B cell (primary cell): ENCODE results near the gene RIPOR3. TPM values are rescaled to one million over a fixed set of nuclear protein-coding genes. Genes with fewer than 3 reads are reported as not detected.
"Not testable (repeated sequence)": the region's sequence is repeated elsewhere in the genome, so short reads cannot be mapped to it uniquely, and the experiment has no call there.

ENCODE experiments used
- ATAC-seq: fragments of 200-7000 bp; cut with Tn5 transposase; one replicate; pipeline ENCODE4 v1.10.0; 2021; ENCODE audit warnings: low read depth, mild to moderate bottlenecking, moderate number of reproducible peaks, moderate library complexity
- CTCF ChIA-PET: fragments of 350-600 bp; sonication (Branson Sonifier 250); formaldehyde crosslinking; loops from one replicate; lab custom pipeline; 2021; ENCODE audit warnings: antibody characterized with exemption, inconsistent platforms; lab: Charles Lee
- POLR2A ChIA-PET: fragments of 350-600 bp; sonication (Branson Sonifier 250); formaldehyde crosslinking; loops from one replicate; lab custom pipeline; 2021; ENCODE audit warnings: antibody characterized with exemption; lab: Charles Lee
- DNase-seq: peaks from one replicate; pipeline ENCODE4 v3.0.0; 2013
- H2AFZ ChIP-seq: 2 replicates; pipeline ENCODE4 v1.6.1; 2012; ENCODE audit warnings: mild to moderate bottlenecking, low read depth, low read length; ENCODE audit not compliant: insufficient read depth, poor library complexity, severe bottlenecking
- H3K27ac ChIP-seq, 2 donors: 1 replicate in 1 of 2; 2 replicates in 1 of 2; pipeline ENCODE4 v1.5.1; 2012 to 2013; ENCODE audit warnings: low read length in 2 of 2, mild to moderate bottlenecking in 2 of 2, moderate library complexity in 1 of 2
- H3K27me3 ChIP-seq, 4 experiments: fragments of 200-600 bp in 1 of 4; sonication (generic) in 1 of 4; replicated peaks in 1 of 4; 1 replicate in 2 of 4; 2 replicates in 2 of 4; pipeline versions ENCODE4 v1.6.1 to v1.7.0; 2013 to 2016; ENCODE audit warnings: low read length in 3 of 4, mild to moderate bottlenecking in 2 of 4, mixed read lengths in 1 of 4, moderate library complexity in 1 of 4; ENCODE audit not compliant: insufficient read depth in 4 of 4, control insufficient read depth in 3 of 4; ENCODE audit errors: control extremely low read depth in 1 of 4
- H3K36me3 ChIP-seq, 2 experiments: replicated peaks in 1 of 2; 1 replicate in 1 of 2; 2 replicates in 1 of 2; pipeline versions ENCODE4 v1.6.1 to v1.7.1; 2013; ENCODE audit warnings: low read length in 1 of 2; ENCODE audit not compliant: insufficient read depth in 2 of 2, control insufficient read depth in 1 of 2; ENCODE audit errors: control extremely low read depth in 1 of 2, extremely low read depth in 1 of 2
- H3K4me1 ChIP-seq, 2 donors: fragments of 200-600 bp in 1 of 2; sonication (generic) in 1 of 2; 1 replicate in 1 of 2; 2 replicates in 1 of 2; pipeline versions ENCODE4 v1.5.1 to v1.6.1; 2013 to 2017; ENCODE audit warnings: low read length in 2 of 2; ENCODE audit not compliant: control insufficient read depth in 2 of 2, insufficient read depth in 2 of 2
- H3K4me2 ChIP-seq: replicated peaks from 2 replicates; pipeline ENCODE3; 2012; ENCODE audit warnings: mild to moderate bottlenecking, low read depth, low read length; ENCODE audit not compliant: poor library complexity, severe bottlenecking
- H3K4me3 ChIP-seq, 5 experiments: fragments of 200-600 bp in 1 of 5; sonication (generic) in 1 of 5; 1 replicate in 3 of 5; 2 replicates in 2 of 5; pipeline versions ENCODE4 v1.5.1 to v1.7.0; 2011 to 2016; ENCODE audit warnings: low read length in 4 of 5, mild to moderate bottlenecking in 4 of 5, low read depth in 2 of 5, control low read depth in 1 of 5, moderate library complexity in 1 of 5; ENCODE audit not compliant: insufficient read depth in 1 of 5; ENCODE audit errors: control extremely low read depth in 1 of 5, extremely low read depth in 1 of 5
- H3K79me2 ChIP-seq: fragments of 200-600 bp; sonication (generic); one replicate; pipeline ENCODE4 v1.6.0; 2016; ENCODE audit warnings: low read length; ENCODE audit not compliant: control insufficient read depth, insufficient read depth
- H3K9ac ChIP-seq: fragments of 200-600 bp; sonication (generic); 2 replicates; pipeline ENCODE4 v1.6.1; 2017; ENCODE audit warnings: mild to moderate bottlenecking, low read length, moderate library complexity
- H3K9me3 ChIP-seq, 3 donors: one replicate each; pipeline versions ENCODE4 v1.6.1 to v1.7.1; 2013; ENCODE audit warnings: low read length in 2 of 3; ENCODE audit not compliant: control insufficient read depth in 2 of 3, insufficient read depth in 1 of 3; ENCODE audit errors: control extremely low read depth in 1 of 3
- H4K20me1 ChIP-seq: 2 replicates; pipeline ENCODE4 v1.6.0; 2012; ENCODE audit warnings: mild to moderate bottlenecking, low read length; ENCODE audit not compliant: insufficient read depth, control insufficient read depth, poor library complexity, severe bottlenecking
- H3K27ac Mint-ChIP-seq: one replicate; pipeline ENCODE4 v1.8.0; 2021; ENCODE audit warnings: mixed read lengths
- H3K27me3 Mint-ChIP-seq: one replicate; pipeline ENCODE4 v1.8.0; 2021; ENCODE audit warnings: mixed read lengths
- H3K4me1 Mint-ChIP-seq: one replicate; pipeline ENCODE4 v1.8.0; 2021; ENCODE audit warnings: mixed read lengths
- H3K4me3 Mint-ChIP-seq: one replicate; pipeline ENCODE4 v1.8.0; 2021; ENCODE audit warnings: mixed read lengths
- H3K9me3 Mint-ChIP-seq: one replicate; pipeline ENCODE4 v1.8.0; 2022; ENCODE audit warnings: mixed read lengths; ENCODE audit not compliant: insufficient read depth
- CTCF ChIP-seq: fragments of 200-600 bp; IDR thresholded peaks from one replicate; pipeline ENCODE4 v1.8.0; 2022; ENCODE audit warnings: antibody characterized with exemption, mild to moderate bottlenecking
- EZH2 ChIP-seq: IDR thresholded peaks from 2 replicates; pipeline ENCODE4 v1.6.1; 2012; ENCODE audit warnings: borderline replicate concordance, low read depth, mild to moderate bottlenecking, moderate library complexity, low read length; ENCODE audit not compliant: insufficient read depth, poor library complexity, severe bottlenecking
- WGBS: methylation state at CpG from one replicate; pipeline ENCODE4 v1.1.5; 2013; ENCODE audit warnings: missing lambda C conversion rate; ENCODE audit not compliant: insufficient coverage; 5-methylcytosine and 5-hydroxymethylcytosine counted together
- intact Hi-C: fragments of 100-400 bp; cut with micrococcal nuclease; formaldehyde crosslinking; loops from one replicate; pipeline ENCODE4 v1.10.0; 2022
- polyA plus RNA-seq: library from polyadenylated mRNA; depleted of rRNA; stranded (reverse); fragments of >200 nt; gene quantifications from 2 replicates; pipeline ENCODE4 v1.2.3, GENCODE V29; 2012
- total RNA-seq, 2 donors: library from RNA; stranded (reverse); fragments of 120-200 nt in 1 of 2; gene quantifications; 1 replicate in 1 of 2; 2 replicates in 1 of 2; pipeline versions ENCODE4 v1.2.3 to v1.2.4, GENCODE V29; 2013 to 2022

The RIPOR3 gene
- total and polyA plus RNA-seq, 2 donors (not counting 1 experiment from before 2014, with no cell fraction given) = 0.09 to 0.27 TPM

GRCh38 chr20:50672400-50673145 lies 18.8 kb downstream of the RIPOR3 start:
- ChIA-PET POLR2A (interaction anchor here (0.6 kb wide), 1 partner anchor 43 kb away, joined by 3 read pairs; no protein-coding TSS in a partner anchor), CTCF (no interaction called here)
- Mint-ChIP-seq H3K27ac (no peak overlapping the region), H3K4me3 (no peak overlapping the region), H3K4me1 (no peaks in the 10 kb centered on the region), H3K9me3 (no peaks in the 10 kb centered on the region), H3K27me3 (peaks cover 16% of the 10 kb centered on the region)
- Histone ChIP-seq H3K4me2 (no peak overlapping the region), H2AFZ (no peak overlapping the region), H3K9me3 (no peaks in the 10 kb centered on the region), H3K4me1 (no peaks in the 10 kb centered on the region), H3K9ac (no peak overlapping the region), H3K4me3 (no peak overlapping the region), H3K27ac (no peak overlapping the region), H3K79me2 (no peaks in the 10 kb centered on the region), H3K36me3 (no peaks in the 10 kb centered on the region), H3K27me3 (no peaks in the 10 kb centered on the region), H4K20me1 (no peaks in the 10 kb centered on the region)
- no peak for ATAC-seq
- 92% methylated on average over 6 of the region's 8 CpGs for WGBS
- intact Hi-C loops = no loop called here
- DNase-seq = no peak
- TF ChIP-seq EZH2 = no peak
- no peak for TF ChIP-seq CTCF

- no peaks in the 10 kb centered on the region for H3K4me1 Mint-ChIP-seq
- intact Hi-C loops = no loop called here
- Histone ChIP-seq H3K4me3 (no peak overlapping the region), H3K79me2 (no peaks in the 10 kb centered on the region), H3K9ac (no peak overlapping the region), H4K20me1 (no peaks in the 10 kb centered on the region), H3K4me2 (no peak overlapping the region), H3K9me3 (no peaks in the 10 kb centered on the region), H2AFZ (no peak overlapping the region), H3K27me3 (no peaks in the 10 kb centered on the region), H3K27ac (no peak overlapping the region), H3K4me1 (no peaks in the 10 kb centered on the region), H3K36me3 (no peaks in the 10 kb centered on the region)
- H3K4me3 Mint-ChIP-seq = no peak overlapping the region
- no peaks in the 10 kb centered on the region for H3K9me3 Mint-ChIP-seq
- H3K27ac Mint-ChIP-seq = no peak overlapping the region
- no peak for TF ChIP-seq CTCF
- TF ChIP-seq EZH2 = no peak
- POLR2A ChIA-PET = no interaction called here
- DNase-seq = no peak
- WGBS = 86% methylated on average over 3 of the region's 3 CpGs
- ATAC-seq = no peak
- H3K27me3 Mint-ChIP-seq = peaks cover 14% of the 10 kb centered on the region
- CTCF ChIA-PET = no interaction called here
Observed at GRCh38 chr20:50671626-50672025, 19.7 kb downstream of the RIPOR3 start.

DNA sequence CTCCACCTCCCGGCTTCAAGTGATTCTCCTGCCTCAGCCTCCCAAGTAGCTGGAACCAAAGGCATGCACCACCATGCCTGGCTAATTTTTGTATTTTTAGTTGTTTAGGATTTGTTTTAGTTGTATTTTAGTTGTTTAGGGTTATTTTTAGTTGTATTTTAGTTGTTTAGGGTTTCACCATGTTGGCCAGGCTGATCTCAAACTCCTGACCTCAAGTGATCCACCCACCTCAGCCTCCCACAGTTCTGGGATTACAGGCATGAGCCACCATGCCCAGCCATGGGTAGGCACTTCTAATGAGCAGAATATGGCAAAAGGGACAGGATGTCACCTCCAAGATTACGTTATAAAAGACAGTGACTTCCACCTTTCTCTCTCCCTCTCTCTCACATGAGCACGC lies 20.3 kb downstream of the RIPOR3 start:
- H3K27ac Mint-ChIP-seq, intact Hi-C loops, H4K20me1 ChIP-seq, CTCF ChIA-PET, H3K4me1 Mint-ChIP-seq, H3K36me3 ChIP-seq, H3K27ac ChIP-seq, H3K4me3 ChIP-seq, H3K27me3 ChIP-seq, H3K9ac ChIP-seq, DNase-seq, POLR2A ChIA-PET, ATAC-seq, H3K4me1 ChIP-seq, H2AFZ ChIP-seq, H3K9me3 ChIP-seq, H3K4me2 ChIP-seq, H3K9me3 Mint-ChIP-seq, H3K79me2 ChIP-seq, H3K4me3 Mint-ChIP-seq: not testable (repeated sequence)
- 67% methylated on average over 3 of the region's 3 CpGs for whole genome bisulfite sequencing
- H3K27me3 Mint-ChIP-seq = peaks cover 14% of the 10 kb centered on the region
